Activated naive CD4-positive, alpha-beta T cell treated with Interleukin-2 at 50 U/mL for 16 hours (primary cell): ENCODE data around the gene R3HDM1.
"Not testable (repeated sequence)": the region's sequence is repeated elsewhere in the genome, so short reads cannot be mapped to it uniquely, and the experiment has no call there.

Experiments
- DNase-seq: peaks from one replicate; pipeline ENCODE4 v3.0.0-alpha.2; 2020

The R3HDM1 gene

DNA sequence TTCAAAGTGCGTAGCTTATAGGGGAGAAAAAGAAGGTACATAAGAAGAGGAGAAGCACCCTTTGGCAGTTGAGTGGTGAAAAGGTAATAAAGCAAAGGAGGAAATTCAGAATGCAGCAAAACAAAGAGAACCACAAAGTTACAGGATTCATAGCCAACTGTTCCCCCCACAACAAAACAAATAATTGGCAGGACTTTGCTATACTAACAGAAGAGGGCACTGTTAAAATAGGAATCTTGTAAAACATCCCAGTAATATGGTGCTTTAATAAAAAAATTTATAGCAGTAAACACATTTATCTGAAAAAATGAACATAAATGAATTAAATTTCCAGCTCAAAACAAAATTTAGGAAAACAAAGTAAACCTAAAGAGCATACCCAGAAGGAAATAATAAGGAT lies 42.3 kb downstream of the R3HDM1 start:
- no peak for DNase-seq

- DNase-seq, result no peak
Observed at GRCh38 chr2:135581282-135581681, 50.0 kb downstream of the R3HDM1 start.

GRCh38 chr2:135582383-135582782 lies 51.1 kb downstream of the R3HDM1 start:
- DNase-seq, result no peak

GRCh38 chr2:135585586-135585985 lies 54.3 kb downstream of the R3HDM1 start:
- DNase-seq, result no peak

- no peak for DNase-seq
Observed at GRCh38 chr2:135586148-135586547, 54.9 kb downstream of the R3HDM1 start.

GRCh38 chr2:135587958-135588357 lies 56.7 kb downstream of the R3HDM1 start:
- DNase-seq, result no peak

- no peak for DNase-seq
Observed at GRCh38 chr2:135590619-135591260, 59.5 kb downstream of the R3HDM1 start.

- no peak for DNase-seq
Observed at GRCh38 chr2:135600915-135601314, 69.6 kb downstream of the R3HDM1 start.

DNA sequence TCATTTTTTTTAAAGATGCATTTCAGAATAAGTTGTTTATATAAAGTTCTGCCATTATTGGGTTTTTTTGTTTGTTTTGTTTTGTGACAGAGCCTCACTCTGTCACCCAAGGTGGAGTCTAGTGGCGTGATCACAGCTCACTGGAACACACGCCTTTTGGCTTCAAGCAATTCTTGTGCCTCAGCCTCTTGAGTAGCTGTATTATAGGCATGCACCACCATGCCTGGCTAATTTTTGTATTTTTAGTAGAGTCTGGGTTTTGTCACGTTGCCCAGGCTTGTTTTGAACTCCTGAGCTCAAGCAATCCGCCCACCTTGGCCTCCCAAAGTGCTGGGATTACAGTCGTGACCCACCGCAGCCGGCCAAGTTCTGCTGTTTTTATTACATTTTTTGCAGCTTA lies 72.3 kb downstream of the R3HDM1 start:
- DNase-seq, result no peak

DNA sequence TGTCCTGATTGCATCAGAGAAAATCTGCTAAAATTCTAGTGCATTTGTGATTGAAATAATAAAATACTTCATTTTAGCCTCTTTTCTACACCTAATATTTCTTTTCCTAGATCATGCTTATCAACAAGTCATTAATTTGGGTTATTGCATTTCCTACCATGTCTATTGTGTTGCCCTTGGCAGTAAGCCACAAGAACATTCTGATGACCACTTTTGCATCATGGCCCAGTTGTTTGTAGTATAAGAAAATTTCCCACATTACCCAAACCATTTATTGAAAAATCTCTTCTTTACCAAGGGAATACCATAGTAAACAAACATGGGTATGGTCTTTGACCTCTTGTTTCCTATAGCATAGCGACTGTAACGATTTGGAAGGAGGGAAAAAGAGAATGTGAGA lies 76.3 kb downstream of the R3HDM1 start:
- DNase-seq, result no peak

DNA sequence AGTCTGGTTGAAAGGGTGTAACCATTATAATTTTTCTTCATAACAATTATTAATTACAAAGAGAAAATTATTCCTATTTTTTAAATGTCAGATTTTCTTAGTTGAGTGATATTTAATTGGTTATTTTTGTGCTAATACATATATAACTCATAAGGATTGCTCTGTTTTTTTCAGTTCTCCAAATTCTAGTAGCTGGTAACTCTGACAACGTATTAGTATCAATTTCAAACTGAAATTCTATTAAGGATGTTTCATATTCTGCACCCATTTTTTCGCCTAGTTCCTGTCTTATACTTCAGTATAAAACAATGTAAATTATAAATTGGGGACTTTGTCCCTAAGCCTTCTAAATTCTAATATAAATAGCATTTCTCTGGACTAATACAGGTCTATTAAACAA lies 81.0 kb downstream of the R3HDM1 start:
- no peak for DNase-seq

DNA sequence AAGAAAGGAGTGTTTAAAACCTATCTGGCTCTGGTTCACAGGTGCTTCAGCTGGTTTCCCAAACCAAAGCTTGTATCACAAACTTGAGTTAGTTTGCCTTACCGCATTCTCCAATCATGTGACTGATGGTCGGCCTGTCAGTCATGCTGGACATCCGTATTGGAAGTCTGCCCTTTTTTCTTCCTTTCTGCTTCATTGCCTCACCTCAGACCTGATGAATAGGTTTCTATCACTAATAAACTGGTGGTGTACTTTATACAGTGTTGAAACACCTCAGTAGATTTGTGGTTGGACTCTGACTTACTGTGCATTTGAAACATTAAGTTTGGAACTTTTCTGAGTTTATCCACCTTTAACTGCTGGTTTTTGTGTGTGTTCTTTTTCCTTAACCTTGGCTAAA lies 84.1 kb downstream of the R3HDM1 start:
- no peak for DNase-seq

DNA sequence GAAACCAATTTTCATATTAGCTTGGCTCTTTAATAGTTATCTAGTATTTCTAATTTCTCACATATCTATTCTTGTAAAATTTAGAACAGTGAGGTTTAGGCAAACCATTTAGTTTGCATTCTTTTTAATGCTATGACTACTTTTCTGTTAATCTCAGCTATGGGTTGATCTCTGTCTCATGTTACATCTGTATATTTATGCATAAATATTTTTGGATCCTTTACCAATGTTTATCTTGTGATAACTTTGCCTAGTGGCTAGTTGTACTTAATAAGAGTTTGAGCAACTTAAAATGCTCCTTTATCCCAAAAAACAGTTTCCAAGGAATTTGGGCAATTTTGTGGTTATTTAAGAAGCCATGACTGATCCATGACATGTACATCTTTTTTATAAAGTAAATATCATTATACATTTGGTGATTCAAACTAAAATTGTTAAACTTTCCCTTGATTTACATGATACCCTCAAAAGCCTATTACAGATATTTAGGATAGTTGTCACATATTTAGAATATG lies 86.3 kb downstream of the R3HDM1 start:
- DNase-seq, result no peak

GRCh38 chr2:135620198-135620597 lies 88.9 kb downstream of the R3HDM1 start:
- DNase-seq, result no peak

DNA sequence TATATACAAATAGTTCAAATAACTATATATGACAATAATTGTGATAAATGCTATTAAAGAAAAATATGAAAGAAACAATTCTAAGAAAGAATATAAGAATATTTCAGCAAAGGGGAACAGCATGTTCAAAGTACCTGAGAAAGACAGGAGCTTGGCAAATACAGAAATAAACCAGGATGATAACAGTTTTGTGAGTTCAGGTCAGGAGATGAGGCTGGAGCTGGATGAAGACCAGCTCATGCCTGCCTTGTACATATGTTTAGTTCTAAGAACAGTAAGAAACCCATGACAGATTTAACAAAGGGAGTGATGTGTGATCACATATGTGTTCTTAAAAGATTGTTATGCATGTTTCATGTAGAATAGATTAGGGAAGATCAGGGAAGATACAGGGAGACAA lies 98.2 kb downstream of the R3HDM1 start:
- no peak for DNase-seq

- DNase-seq, result not testable (repeated sequence)
Observed at GRCh38 chr2:135630034-135630433, 98.8 kb downstream of the R3HDM1 start.

- DNase-seq, result no peak
Observed at GRCh38 chr2:135630488-135630887, 99.2 kb downstream of the R3HDM1 start.

DNA sequence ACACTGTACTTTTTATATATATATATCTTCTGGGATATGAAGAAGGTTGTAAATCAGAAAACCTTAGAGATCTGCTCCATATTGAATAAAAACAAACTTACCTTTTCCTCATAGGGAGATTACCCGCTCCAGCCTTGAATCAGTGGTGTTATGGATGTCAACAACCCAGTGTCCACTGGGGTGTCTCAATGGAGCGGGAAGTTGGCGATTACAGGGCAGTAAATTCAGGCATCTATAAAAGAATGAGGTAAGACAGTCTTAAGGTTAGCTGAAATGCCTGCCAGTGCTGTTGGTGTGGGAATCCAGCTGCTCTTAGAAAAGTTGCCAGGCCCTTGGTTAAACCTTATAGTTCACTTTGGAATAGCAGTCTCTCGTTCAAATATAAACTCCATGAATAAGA lies 102.3 kb downstream of the R3HDM1 start:
- no peak for DNase-seq

DNA sequence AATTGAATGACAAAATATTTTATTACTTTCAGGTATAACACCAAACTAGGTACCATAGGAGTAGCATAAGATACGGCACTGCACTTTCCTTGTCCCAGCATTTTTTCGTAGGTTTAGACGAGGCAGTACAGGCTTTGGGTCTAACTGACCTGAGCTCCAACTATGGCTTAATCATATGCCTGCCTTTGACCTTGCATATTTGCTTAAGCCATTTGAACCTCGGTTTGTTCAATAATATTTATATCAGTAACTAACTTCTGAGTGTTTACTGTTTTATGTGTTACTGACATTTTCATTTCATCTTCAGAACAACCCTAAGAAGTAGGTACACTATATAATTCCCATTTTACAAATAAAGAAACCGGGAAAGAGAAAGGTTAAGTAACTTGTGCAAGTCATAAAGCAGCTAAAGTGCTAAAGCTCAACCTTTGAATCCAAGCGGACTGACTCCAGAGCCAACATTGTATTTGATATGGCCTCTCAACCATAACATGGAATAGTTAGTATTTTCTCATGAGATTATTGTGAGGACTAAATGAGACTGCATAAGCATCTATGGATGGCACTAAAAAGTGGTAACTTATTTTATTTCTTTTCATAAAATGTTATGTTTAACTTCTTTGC lies 104.0 kb downstream of the R3HDM1 start:
- DNase-seq, result no peak

DNA sequence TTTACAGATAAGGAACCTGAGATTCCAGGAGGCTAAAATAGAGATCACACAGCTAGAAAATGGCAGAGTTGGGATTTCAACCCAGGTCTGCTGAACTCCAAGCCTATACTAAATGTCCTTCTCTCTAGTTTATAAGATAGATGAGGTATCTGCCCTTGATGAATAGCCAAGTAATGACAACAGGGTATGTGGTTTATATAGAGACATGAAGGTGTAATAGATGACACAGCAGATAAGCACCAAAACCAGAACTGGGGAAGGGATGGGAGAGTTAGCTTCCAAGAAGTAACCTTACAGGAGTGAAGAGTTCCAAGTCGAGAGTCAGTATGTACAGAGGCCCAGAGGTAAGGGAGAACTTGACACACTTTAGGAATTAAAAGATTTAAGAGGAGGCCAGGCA lies 105.7 kb downstream of the R3HDM1 start:
- no peak for DNase-seq

- DNase-seq, result no peak
Observed at GRCh38 chr2:135637456-135638087, 106.3 kb downstream of the R3HDM1 start.

GRCh38 chr2:135638825-135639224 lies 107.5 kb downstream of the R3HDM1 start:
- no peak for DNase-seq

DNA sequence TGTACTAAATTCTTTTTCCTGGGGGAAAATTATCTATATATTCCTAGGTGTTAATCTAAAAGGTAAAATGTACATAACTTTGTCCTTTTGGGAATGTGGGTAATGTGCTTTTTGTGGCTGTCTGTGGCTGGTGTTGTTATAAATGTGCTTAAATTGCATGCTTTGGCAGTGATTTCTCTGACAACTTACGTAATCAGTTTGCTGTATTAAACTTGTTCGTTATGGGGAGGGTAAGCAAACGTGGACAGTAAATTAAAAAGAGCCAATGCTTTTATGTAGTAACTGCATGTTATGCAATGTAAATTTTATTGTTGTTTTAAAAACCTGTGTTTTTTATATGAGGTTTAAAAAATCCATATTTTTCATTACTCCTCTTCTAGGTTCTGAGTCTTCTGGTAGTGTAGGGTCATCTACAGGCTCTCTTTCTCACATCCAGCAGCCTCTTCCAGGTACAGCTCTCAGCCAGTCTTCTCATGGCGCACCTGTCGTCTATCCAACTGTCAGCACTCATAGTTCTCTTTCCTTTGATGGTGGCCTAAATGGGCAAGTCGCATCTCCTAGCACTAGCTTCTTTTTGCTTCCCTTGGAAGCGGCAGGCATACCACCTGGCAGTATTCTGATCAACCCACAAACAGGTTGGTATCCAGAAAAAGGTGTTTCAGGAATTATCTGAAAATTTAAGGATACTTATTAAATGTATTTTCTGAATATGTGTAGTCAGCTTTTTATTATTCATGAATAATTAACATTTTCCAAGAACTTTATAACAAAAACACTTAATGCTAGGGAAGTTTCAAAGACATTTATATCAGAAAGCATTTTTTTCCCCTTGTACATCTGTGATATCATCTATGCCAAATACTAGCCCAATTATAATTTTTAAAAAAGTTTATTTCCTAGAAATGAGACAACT lies 110.1 kb downstream of the R3HDM1 start:
- DNase-seq, result no peak
